ENCODE measurements around the gene EDAR.

GRCh38 chr2:108983610-108984009 lies 5.4 kb downstream of the EDAR start:
- no peak for TF ChIP-seq CTCF (IDR thresholded peaks at IDR 0.05)
- no peak for TF ChIP-seq POLR2A (IDR thresholded peaks at IDR 0.05; ENCODE audit: low read depth)
- TF ChIP-seq POLR2AphosphoS5 (IDR thresholded peaks at IDR 0.05), result no peak
- no peak for TF ChIP-seq EP300 (IDR thresholded peaks at IDR 0.05)

Data from esophagus muscularis mucosa (tissue), 4 donors.